ENCODE data around the gene HCN2.

DNA sequence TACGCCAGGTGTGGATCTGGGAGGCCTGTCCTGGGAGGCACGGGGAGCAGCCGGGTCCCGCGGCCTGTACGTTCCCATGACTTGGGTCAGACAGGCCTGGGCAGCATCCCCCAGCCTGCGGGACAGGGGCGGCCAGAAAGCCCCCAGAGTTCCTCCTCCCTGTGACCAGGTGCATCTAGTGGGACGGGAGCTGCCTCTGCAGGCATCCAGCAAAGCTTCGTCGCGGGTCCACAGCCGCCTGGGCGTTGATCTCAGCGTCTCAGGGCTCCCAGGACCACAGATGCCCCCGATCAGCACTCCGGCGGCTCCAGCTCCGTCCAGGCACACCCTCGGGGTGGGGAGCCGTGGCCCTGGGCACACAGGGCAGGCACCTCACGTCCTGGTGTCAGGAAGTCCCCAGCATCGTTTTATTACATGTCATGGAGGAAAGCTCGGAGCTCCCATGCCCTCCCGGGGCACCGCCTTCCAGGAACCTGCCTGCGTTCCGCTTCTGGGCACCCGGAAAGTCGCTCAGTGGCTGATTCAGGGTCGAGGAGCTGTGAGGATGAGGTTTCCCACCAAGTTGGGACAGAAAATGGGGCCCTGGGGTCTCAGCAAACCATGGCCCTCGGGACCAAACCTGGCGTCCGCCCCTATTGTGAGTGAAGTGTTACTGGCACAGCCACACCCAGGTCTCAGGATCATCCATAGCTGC, 47.4 kb upstream of the HCN2 start:
- TF ChIP-seq CTCF (IDR thresholded peaks at IDR 0.05; ENCODE audit: low read length) (no peak), EZH2 (IDR thresholded peaks at IDR 0.05; ENCODE audit: borderline replicate concordance, low read length) (no peak)

Measured in OCI-LY1 (cell line).